IPS DF 4.7 (cell line): ENCODE measurements around the gene CLC.
"Not testable (repeated sequence)": the region's sequence is repeated elsewhere in the genome, so short reads cannot be mapped to it uniquely, and the experiment has no call there.

Experiments
- DNase-seq: peaks from one replicate; pipeline ENCODE4 v3.0.0-alpha.2; 2013; ENCODE audit warnings: low spot score; ENCODE audit errors: extremely low read depth

CLC gene

GRCh38 chr19:39737891-39738290, at the start of gene CLC:
CLC (minus strand) TSS chr19:39738029; CDS start chr19:39737952, 77 bp downstream.
- DNase-seq, result no peak

DNA sequence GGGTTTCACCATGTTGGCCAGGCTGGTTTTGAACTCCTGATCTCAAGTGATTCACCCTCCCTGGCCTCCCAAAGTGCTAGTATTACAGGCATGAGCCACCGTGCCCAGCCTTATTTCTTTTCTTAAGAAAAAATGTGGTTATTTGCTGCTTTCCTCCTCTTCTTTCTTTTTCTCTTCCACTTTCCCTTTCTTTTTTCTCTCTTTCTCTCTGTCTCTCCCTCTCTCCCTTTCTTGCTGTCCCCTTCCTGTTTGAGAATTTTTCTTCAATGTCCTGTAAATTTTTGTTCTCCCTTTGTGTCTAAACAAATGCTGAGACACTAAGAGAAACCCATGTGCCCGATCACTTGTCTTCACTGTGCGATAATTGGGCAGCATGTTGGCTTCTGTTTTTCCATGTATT, 43.1 kb upstream of the CLC start:
- DNase-seq, result no peak

- no peak for DNase-seq
Observed at GRCh38 chr19:39778763-39779162, 40.9 kb upstream of the CLC start, which contains the start of gene LEUTX. LEUTX (plus strand) TSS chr19:39778854; CDS start chr19:39778921, 67 bp downstream.

DNA sequence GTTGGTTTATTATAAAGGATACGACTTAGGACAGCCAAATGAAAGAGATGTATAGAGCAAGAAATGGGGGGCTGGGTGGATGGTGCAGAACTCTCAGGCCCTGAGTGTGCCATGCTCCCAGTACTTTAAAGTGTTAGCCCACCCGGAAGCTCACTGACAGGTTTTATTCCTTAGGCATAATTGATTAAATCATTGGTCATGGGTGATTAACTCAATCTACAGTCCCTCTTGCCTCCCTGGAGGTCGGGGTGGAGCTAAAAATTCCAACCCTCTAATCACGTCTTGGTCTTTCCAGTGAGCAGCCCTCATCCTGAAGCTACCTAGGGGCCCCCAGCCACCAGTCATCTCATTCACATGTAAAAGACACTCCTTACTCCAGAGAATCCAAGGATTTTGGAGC, 31.0 kb upstream of the CLC start:
- DNase-seq, result no peak

DNA sequence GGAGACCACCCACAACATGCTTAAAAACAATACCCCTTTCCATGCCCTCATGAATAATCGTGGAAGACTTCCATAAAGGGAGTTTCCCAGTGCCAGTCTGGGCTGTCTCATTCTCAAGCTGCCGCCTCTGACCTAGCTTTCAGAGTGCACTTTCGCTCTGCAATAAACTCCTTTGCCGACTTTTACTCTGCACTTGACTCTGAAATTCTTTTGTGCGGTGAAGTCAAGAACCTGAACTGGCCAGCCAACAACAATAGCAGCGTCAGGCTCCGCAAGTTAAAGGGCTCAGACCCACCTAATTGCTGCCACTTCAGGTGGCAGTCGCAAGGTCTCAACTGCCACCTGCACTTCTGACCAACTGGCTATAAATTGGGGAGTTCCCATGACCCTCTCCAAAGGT, 30.5 kb upstream of the CLC start:
- no peak for DNase-seq

DNA sequence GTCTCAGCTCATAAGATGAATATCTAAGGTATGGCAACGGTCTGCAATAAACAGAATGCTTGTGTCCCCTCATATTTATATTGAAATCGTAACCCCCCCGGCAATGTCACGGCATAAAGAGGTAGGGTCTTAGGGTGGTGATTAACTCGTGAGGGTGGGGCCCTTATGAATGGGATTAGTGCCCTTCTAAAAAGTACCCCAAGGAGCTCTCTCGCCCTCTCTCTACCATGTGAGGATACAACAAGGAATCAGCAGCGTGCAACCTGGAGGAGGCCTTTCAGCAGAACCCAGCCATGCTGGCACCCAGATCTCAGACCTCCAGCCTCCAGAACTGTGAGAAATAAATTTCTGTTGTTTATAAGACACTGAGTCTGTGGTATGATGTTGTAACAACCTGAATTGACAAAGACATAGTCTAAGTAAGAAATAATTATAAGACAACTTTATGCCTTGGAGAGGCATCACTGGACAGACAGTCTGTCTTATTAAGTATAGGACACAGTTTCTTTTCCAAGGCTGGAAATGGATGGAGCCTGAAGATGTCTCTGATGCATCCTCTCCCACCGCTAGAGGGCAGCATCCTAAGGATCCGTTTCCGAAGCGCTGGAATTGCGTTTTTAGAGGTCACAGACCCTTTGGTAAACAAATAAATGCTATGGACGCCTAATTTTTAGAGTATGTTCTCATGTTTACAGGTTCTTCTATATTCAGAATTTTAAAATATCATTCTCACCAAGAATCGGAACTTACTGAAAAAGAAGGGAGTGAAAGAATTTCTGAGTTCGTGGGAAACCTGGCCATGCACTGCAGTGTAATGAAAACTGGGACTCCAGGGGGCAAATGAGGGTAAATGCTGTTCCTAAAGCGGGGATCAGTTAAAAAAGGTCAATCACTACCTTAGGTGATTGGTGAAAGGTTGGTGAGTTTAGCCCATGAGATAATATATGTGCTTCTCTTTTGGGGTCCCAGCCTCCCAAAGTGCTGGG, 27.6 kb upstream of the CLC start:
- peak; percentile 36 for DNase-seq

- DNase-seq, result not testable (repeated sequence)
Observed at GRCh38 chr19:39761851-39762250, 24.0 kb upstream of the CLC start.

DNA sequence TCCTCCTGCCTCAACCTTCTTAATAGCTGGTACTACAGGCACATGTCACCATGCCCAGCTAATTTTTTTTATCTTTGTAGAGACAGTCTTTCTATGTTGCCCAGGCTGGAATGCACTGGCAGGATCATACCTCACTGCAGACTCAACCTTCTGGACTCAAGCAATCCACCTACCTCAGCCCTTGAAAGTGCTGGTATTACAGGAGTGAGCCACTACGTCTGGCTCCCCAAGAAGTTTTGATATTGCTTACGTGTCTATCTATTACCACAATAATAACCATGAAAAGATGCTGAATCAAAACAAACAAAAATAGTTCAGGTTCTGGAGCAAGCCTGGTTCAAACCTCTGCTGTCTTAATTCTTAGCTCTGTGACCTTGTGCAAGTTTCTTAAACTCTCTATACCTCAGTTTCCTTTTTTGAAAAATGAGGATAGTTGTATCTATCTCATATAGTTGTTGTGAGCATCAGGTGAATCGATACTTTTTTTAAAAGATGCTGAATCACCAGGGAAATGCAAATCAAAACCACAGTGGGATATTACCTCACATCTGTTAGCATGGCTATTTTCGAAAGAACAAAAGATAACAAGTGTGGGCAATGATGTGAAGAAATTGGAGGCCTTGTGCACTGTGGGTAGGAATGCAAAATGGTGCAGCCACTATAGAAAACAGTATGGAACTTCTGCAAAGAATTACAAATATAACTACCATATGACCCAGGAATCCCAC, 21.8 kb upstream of the CLC start:
- no peak for DNase-seq

- DNase-seq, result no peak
Observed at GRCh38 chr19:39754971-39755370, 17.1 kb upstream of the CLC start.

GRCh38 chr19:39754544-39754943, 16.7 kb upstream of the CLC start:
- no peak for DNase-seq

DNA sequence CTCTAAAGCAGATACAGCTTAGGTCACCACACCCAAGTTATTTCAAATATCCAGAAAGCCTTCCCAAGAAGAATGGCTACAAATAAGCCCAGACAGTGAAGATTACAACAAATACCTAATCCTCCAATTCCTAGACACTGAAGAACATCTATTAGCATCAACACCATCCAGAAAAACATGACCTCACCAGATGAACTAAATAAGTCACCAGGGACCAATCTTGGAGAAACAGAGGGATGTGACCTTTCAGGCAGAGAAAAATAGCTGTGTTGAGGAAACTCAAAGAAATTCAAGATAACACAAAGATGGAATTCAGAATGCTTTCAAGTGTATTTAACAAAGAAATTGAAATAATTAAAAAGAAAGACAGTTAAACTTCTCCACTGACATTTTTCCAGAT, 15.0 kb upstream of the CLC start:
- DNase-seq, result no peak

DNA sequence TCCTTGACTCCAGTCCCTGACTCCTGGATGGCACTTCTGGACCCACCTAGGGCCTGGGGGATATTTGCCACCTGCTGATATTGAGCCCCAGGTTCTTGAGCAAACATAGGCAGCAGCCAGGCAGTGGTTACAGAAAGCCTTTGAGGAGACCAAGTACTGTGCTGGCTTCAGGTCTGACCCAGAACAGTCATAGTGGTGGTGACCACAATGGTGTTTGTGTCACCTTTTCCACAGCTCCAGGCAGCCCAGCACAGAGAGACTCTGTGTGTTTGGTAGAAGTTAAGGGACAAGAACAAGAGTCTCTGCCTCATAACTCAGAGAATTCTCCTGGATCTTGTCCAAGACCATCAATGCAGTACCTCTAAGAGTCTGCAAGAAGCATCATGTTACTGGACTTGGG, 14.6 kb upstream of the CLC start:
- no peak for DNase-seq

DNA sequence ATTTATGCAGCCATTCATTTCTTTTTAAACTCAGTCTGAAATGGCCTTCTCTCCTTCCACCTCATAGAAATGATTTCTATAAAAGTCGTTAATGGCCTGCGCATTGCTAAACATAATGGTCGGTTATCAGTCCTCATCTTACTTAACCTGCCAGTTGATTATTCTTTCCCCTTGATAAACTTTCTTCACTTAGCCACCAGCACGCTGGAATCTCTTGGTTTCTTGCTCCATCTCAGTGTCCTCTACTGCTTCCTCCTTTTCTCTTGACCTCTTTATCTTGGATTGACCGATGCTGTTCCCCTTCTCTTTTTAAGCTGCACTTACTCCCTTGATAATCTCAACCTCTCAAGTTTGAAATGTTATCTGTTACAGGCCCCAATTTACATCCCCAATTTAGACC, 12.2 kb upstream of the CLC start:
- DNase-seq, result no peak

DNA sequence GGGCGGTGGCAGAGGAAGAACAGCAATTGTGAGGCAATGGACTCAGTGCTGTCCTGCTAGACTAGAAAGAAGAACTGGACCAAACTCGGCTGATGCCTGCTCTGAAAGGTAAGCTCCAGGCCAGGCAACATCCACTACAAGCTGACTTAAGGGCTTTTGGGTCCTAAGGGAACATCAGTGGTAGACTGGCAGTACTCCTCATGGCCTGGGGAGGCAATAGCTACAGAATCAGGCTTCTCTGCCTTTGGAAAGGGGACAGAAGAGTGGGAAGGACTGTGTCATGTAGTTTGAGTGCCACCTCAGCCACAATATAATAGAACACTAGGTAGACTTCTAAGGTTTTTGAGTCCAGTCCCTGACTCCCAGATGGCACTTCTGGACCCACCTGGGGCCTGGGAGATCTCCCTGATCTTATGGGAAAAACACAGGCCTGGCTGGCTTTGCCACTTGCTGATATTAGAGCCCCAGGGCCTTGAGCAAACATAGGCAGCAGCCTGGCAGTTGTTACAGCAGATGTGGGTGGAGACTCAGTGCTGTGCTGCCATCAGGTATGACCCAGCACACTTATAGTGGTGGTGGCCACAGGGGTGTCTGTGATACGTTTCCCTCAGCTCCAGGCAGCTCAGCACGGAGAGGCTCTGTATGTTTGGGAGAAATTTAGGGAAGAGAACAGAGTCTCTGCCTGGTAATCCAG, 9.2 kb upstream of the CLC start:
- DNase-seq, result no peak

DNA sequence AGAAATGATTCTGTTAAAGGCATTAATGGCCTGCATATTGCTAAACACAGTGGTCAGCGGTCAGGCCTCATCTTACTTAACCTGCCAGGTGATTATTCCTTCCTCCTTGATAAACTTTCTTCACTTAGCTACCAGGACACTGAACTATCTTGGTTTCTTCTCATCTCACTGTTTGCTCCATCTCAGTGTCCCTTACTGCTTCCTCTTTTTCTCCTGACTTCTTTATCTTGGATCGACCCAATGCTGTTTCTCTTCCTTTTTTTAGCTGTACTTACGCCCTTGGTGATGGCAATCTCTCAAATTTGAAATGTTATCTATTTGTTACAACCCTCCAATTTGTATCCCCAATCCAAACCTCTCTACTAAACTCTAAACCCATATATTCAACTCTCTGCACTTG, 7.8 kb upstream of the CLC start:
- DNase-seq, result no peak

DNA sequence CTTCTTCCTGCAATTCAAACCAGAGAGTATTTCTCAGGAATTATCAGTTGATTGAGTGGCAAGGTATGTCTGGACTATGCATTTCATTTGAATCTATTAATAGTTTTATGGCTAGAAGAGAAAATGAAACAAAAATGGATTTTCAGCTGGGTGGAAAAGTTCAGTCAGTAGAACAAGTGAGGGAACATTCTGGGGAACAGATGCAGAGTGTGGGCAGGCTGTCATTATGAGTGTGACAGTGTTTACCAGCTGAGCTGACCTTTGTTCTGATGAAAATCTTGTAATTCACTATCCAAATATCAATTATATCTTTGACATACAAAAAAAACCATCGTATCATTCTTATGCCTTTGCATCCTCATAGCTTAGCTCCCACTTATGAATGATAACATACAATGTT, 2.6 kb upstream of the CLC start:
- DNase-seq, result no peak

- DNase-seq, result no peak
Observed at GRCh38 chr19:39738814-39739213, 985 bp upstream of the CLC start.

- DNase-seq, result no peak
Observed at GRCh38 chr19:39737351-39737750, 478 bp downstream of the CLC start.

DNA sequence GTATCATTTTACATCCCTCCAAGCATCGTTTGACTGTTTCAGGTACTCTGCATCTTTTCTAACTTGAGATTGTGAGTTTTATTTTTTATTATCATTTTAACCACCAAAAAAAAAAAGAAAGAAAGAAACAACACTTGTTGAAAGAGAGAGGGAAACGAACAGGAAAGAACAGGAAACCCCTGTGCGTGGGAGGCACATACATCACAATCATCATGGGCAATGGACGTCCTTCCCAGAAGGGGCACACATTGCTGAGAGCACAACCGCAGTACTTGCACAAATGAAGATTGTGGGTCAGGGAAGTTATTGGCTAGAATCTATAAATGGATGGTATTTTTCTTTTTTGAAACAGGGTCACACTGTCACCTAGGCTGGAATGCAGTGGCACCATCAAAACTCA, 1.7 kb downstream of the CLC start:
- no peak for DNase-seq

DNA sequence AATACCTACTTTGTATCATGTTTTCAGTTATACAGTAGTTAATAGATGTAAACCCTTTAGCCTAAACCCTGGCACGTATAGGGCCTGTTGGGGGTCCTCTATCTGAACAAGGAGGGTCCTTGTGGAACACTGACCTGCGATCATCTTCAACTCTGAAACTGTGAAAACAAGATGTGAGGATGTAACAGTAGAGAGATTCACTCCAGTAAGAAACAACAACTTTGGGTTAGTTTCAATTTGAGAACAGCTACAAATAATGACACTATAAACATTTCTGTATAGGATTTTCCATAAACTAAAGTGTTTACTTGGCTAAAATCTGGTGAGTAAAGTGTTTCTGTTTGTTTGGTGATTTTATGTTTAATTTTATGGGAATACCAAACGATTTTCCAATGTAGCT, 2.1 kb downstream of the CLC start:
- DNase-seq, result no peak

DNA sequence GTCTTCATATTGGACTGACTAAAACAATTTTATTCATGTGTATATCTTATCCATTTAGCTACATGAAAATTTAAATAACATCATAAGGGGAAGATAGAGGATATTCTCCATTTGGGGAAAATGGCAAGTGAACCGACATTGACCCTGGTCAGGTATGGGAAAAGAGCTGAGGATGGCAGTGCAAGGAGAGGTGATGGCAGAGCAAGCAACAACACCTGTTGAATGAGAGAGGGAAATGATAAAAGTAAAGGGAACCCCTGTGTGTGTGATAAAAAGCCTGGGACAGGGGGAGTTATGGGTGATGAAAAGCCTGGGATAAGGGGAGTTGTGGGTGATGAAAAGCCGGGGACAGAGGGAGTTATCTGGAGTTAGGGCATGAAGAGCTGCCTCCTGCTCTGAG, 4.0 kb downstream of the CLC start:
- DNase-seq, result no peak

DNA sequence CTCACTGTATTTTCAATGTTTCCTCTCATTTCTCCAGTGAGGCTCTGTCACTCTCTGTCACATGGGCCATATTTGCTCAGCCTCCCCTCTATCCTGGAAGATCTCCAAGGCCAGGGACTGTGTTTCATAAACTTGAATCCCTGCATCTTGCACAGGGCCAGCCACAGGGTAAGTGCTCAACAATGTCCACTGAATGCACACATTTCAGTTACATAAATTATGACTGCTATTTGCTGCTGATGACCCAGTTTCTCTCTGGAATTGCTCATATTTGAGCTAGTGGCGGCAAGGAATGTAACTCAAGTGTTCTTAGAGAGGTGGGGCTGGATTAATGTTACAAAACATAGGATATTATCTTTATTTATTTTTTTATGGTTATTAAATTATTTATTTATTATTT, 6.1 kb downstream of the CLC start:
- no peak for DNase-seq
